GM12892 (cell line): ENCODE data around the gene TMEM151A.

Experiments
- POLR2A ChIP-seq: IDR thresholded peaks from 2 replicates; pipeline ENCODE4 v1.6.1; 2011; ENCODE audit warnings: low read depth, low read length, control low read depth
- POLR2AphosphoS5 ChIP-seq: IDR thresholded peaks from 2 replicates; pipeline ENCODE4 v1.6.1; 2011; ENCODE audit warnings: low read depth, low read length, control low read depth
- TAF1 ChIP-seq: IDR thresholded peaks from 2 replicates; pipeline ENCODE4 v1.6.1; 2011; ENCODE audit warnings: low read depth, mild to moderate bottlenecking, control low read depth, low read length, borderline replicate concordance

DNA sequence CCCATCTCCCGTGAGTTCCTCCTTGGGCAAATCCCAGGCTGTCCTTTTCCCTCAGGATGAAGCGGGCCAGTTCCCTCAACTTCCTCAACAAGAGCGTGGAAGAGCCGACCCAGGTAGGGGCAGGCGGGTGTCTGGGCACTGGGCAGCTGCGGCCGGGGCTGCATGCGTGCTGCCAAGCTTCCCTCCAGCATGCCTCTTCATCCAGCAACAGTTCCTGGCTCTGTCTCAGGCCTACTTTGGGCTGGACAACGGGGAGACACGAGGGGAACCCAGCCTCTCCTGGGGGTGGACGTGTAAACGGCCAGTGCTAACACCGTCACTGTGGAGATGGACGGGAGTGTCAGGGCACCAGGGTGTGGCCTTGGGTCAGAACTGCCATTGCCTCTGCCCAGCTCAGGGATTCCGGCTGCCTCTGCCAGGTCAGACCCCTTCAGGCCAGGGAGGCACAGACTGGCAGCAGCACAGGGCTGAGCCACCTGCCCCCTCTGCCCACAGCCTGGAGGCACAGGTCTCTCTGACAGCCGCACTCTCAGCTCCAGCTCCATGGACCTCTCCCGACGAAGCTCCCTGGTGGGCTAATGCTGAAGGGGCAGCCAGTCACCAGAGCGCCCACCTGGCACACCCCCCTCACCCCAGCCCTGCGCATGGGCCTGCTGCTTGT is 25.2 kb upstream of the TMEM151A start:
- TF ChIP-seq POLR2A (no peak), POLR2AphosphoS5 (no peak), TAF1 (no peak)
